ENCODE results near the gene CA12. TPM values are rescaled to one million over a fixed set of nuclear protein-coding genes. Genes with fewer than 3 reads are reported as not detected.

The CA12 gene
- total RNA-seq, 1 experiment from 2014 or later, result 19.8 TPM

DNA sequence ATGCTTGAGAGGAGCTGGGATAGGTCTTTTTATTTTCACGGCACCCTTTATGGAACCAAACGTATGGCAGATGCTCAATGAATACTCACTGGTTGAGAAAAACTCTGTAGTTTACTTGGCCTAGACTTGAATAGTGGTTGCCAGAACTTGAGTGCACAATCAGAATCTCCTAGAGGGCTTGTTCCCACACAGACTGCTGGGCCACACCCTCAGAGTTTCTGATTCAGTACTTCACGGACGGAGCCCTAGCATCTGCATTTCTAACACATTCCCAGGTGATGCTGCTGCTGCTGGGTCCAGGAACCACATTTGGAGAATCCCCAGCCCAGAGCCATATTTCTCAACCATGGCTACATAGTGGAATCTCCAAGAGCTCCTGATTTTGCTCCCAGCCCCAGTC, 24.6 kb downstream of the CA12 start:
- Histone ChIP-seq H3K79me2 (ENCODE audit: low read length) (no peaks in the 10 kb centered on the region), H3F3A (ENCODE audit: low read length, unreplicated experiment) (no peaks in the 10 kb centered on the region), H3K9me3 (ENCODE audit: low read length) (no peaks in the 10 kb centered on the region), H3K9ac (ENCODE audit: low read length) (no peak overlapping the region), H3K27ac (ENCODE audit: low read length) (no peak overlapping the region), H3K4me1 (ENCODE audit: insufficient read depth, low read length) (no peaks in the 10 kb centered on the region), H3K4me3 (ENCODE audit: low read length) (no peak overlapping the region), H2AFZ (ENCODE audit: low read length) (no peak overlapping the region), H4K20me1 (ENCODE audit: low read length) (no peaks in the 10 kb centered on the region), H3K4me2 (ENCODE audit: low read length) (no peak overlapping the region), H3K36me3 (ENCODE audit: low read depth, low read length) (no peaks in the 10 kb centered on the region), H3K27me3 (ENCODE audit: low read length) (no peaks in the 10 kb centered on the region), H3K9me2 (replicated peaks; ENCODE audit: low read length) (no peaks in the 10 kb centered on the region)
- CTCF ChIA-PET, result no interaction called here
- POLR2A ChIA-PET (ENCODE audit: unreplicated experiment), result no interaction called here
- ATAC-seq, result no peak
- intact Hi-C loops (cut with micrococcal nuclease), result no loop called here
- no peak for DNase-seq
- BruUV-seq (replicated peaks), result no TSS peak
- TF ChIP-seq EZH2phosphoT487 (IDR thresholded peaks at IDR 0.05; ENCODE audit: borderline replicate concordance, low read length) (no peak), EZH2 (IDR thresholded peaks at IDR 0.05; ENCODE audit: low read length, unreplicated experiment) (no peak)
- TF ChIP-seq, protein P1, sequence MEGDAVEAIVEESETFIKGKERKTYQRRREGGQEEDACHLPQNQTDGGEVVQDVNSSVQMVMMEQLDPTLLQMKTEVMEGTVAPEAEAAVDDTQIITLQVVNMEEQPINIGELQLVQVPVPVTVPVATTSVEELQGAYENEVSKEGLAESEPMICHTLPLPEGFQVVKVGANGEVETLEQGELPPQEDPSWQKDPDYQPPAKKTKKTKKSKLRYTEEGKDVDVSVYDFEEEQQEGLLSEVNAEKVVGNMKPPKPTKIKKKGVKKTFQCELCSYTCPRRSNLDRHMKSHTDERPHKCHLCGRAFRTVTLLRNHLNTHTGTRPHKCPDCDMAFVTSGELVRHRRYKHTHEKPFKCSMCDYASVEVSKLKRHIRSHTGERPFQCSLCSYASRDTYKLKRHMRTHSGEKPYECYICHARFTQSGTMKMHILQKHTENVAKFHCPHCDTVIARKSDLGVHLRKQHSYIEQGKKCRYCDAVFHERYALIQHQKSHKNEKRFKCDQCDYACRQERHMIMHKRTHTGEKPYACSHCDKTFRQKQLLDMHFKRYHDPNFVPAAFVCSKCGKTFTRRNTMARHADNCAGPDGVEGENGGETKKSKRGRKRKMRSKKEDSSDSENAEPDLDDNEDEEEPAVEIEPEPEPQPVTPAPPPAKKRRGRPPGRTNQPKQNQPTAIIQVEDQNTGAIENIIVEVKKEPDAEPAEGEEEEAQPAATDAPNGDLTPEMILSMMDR (conservative IDR thresholded peaks at IDR 0.05; ENCODE audit: low read depth, low read length), result no peak

DNA sequence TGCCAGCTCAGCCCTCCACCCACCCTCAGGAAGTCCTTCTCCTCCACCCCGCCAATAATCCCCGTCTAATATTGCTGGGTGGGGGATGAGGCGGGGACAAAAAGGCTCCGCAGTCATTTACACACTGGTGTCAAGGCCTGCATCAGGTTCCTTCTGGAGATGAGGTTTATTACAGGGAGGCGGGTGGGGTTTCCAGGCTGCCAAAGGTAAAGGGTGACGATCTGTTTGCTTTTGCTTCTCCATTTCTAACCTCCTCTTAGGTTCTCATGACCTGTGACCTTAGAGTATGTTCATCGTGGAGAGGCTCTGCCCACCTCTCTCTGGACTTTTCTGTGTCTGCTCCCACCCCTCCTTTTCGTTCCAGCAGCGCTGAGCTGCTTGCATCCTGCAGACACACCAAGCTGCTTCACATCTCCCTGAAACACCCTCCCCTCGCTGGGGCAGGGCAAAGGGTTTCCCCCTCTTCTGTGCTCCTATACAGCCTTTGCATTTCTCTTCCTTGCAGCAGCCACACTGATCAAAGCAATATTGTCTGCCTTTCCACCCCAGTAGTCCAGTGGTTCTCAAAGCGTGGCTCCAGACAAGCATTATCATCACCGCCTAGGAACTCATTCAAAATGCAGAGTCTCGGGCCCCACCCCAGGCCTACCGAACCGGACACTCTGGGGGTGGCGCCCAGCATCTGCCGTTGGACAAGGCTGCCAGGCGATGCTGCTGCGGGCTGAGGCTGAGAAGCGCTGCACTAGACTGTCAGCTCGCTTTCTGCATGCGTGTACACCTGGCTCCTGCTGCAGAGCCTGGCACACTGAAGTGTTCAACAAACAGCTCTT, 26.6 kb downstream of the CA12 start:
- TF ChIP-seq EZH2 (IDR thresholded peaks at IDR 0.05; ENCODE audit: low read length, unreplicated experiment) (no peak), EZH2phosphoT487 (IDR thresholded peaks at IDR 0.05; ENCODE audit: borderline replicate concordance, low read length) (no peak)
- TF ChIP-seq, protein P1 (conservative IDR thresholded peaks at IDR 0.05; ENCODE audit: low read depth, low read length), result no peak
- Histone ChIP-seq H3K9me2 (replicated peaks; ENCODE audit: low read length) (no peaks in the 10 kb centered on the region), H3K9ac (ENCODE audit: low read length) (no peak overlapping the region), H3K4me2 (ENCODE audit: low read length) (no peak overlapping the region), H3K4me1 (ENCODE audit: insufficient read depth, low read length) (no peaks in the 10 kb centered on the region), H3K27ac (ENCODE audit: low read length) (no peak overlapping the region), H3K9me3 (ENCODE audit: low read length) (no peaks in the 10 kb centered on the region), H3K79me2 (ENCODE audit: low read length) (no peaks in the 10 kb centered on the region), H4K20me1 (ENCODE audit: low read length) (no peaks in the 10 kb centered on the region), H3K36me3 (ENCODE audit: low read depth, low read length) (no peaks in the 10 kb centered on the region), H3K27me3 (ENCODE audit: low read length) (no peaks in the 10 kb centered on the region), H3K4me3 (ENCODE audit: low read length) (no peak overlapping the region), H2AFZ (ENCODE audit: low read length) (no peak overlapping the region), H3F3A (ENCODE audit: low read length, unreplicated experiment) (no peaks in the 10 kb centered on the region)
- DNase-seq, result no peak
- no TSS peak for BruUV-seq (replicated peaks)
- ChIA-PET POLR2A (ENCODE audit: unreplicated experiment) (no interaction called here), CTCF (interaction anchor here (0.7 kb wide), 1 partner anchor 612 kb away, joined by 3 read pairs; no protein-coding TSS in a partner anchor)
- intact Hi-C loops (cut with micrococcal nuclease), result no loop called here
- no peak for ATAC-seq

- no peak overlapping the region for H3K4me2 ChIP-seq (ENCODE audit: low read length)
- ChIA-PET CTCF (interaction anchor here (0.7 kb wide), 1 partner anchor 611 kb away, joined by 3 read pairs; no protein-coding TSS in a partner anchor), POLR2A (ENCODE audit: unreplicated experiment) (no interaction called here)
- H3K4me1 ChIP-seq (ENCODE audit: insufficient read depth, low read length), result peaks cover 11% of the 10 kb centered on the region
- H3K4me3 ChIP-seq (ENCODE audit: low read length), result no peak overlapping the region
- intact Hi-C loops (cut with micrococcal nuclease), result no loop called here
- H2AFZ ChIP-seq (ENCODE audit: low read length), result no peak overlapping the region
- no peaks in the 10 kb centered on the region for H3K79me2 ChIP-seq (ENCODE audit: low read length)
- TF ChIP-seq, protein P1 (conservative IDR thresholded peaks at IDR 0.05; ENCODE audit: low read depth, low read length), result no peak
- no peak for TF ChIP-seq EZH2 (IDR thresholded peaks at IDR 0.05; ENCODE audit: low read length, unreplicated experiment)
- TF ChIP-seq EZH2phosphoT487 (IDR thresholded peaks at IDR 0.05; ENCODE audit: borderline replicate concordance, low read length), result no peak
- H3K9me3 ChIP-seq (ENCODE audit: low read length), result no peaks in the 10 kb centered on the region
- no peaks in the 10 kb centered on the region for H4K20me1 ChIP-seq (ENCODE audit: low read length)
- no peaks in the 10 kb centered on the region for H3F3A ChIP-seq (ENCODE audit: low read length, unreplicated experiment)
- H3K27me3 ChIP-seq (ENCODE audit: low read length), result no peaks in the 10 kb centered on the region
- H3K27ac ChIP-seq (ENCODE audit: low read length), result no peak overlapping the region
- no peaks in the 10 kb centered on the region for H3K9me2 ChIP-seq (replicated peaks; ENCODE audit: low read length)
- no TSS peak for BruUV-seq (replicated peaks)
- H3K9ac ChIP-seq (ENCODE audit: low read length), result no peak overlapping the region
- ATAC-seq (no peak), DNase-seq (no peak)
- H3K36me3 ChIP-seq (ENCODE audit: low read depth, low read length), result no peaks in the 10 kb centered on the region
Observed at GRCh38 chr15:63353887-63354286, 27.8 kb downstream of the CA12 start.

Data from PC-3 (cell line).